ENCODE results near the gene NDUFAF2.

Gene NDUFAF2

GRCh38 chr5:60958088-60958487 is 13.1 kb downstream of the NDUFAF2 start:
- CTCF ChIA-PET: interaction anchor here (0.6 to 1.9 kb wide), 5 partner anchors 9 to 700 kb away, joined by 3 to 8 read pairs (median 5); no protein-coding TSS in a partner anchor

GRCh38 chr5:60958712-60959111 is 13.7 kb downstream of the NDUFAF2 start:
- no peaks in the 10 kb centered on the region; the same call in 1 of the 2 replicates for H3K9me3 ChIP-seq (ENCODE audit: control insufficient read depth, insufficient read depth, low read depth, low read length)

More at GRCh38 chr5:60958088-60958487, 13.1 kb downstream of the NDUFAF2 start:
- Histone ChIP-seq H3K4me1 (ENCODE audit: control insufficient read depth, insufficient read depth, low read length) (no peaks in the 10 kb centered on the region), H3K4me3 (ENCODE audit: low read depth, low read length) (no peak overlapping the region), H3K27ac (ENCODE audit: extremely low read depth, low read depth, low read length) (no peak overlapping the region), H3K36me3 (ENCODE audit: control insufficient read depth in 2 of 2, insufficient read depth in 1 of 2, low read length in 2 of 2) (no peaks in the 10 kb centered on the region), H3K9me3 (ENCODE audit: control insufficient read depth, insufficient read depth, low read depth, low read length) (no peaks in the 10 kb centered on the region; the same call in 1 of the 2 replicates)
- POLR2A ChIA-PET: no interaction called here
- no peak for TF ChIP-seq ZNF19 (tag by site-specific recombination; IDR thresholded peaks at IDR 0.05; ENCODE audit: low read depth)
- no peak for TF ChIP-seq GLIS2 (tag by site-specific recombination; IDR thresholded peaks at IDR 0.05)
- no peak for TF ChIP-seq ZIC2 (tag by site-specific recombination; IDR thresholded peaks at IDR 0.05)
- TF ChIP-seq ZNF843 (tag by site-specific recombination; IDR thresholded peaks at IDR 0.05): no peak
- no peak for TF ChIP-seq ZBTB17 (tag by site-specific recombination; IDR thresholded peaks at IDR 0.05)
- TF ChIP-seq ZNF169 (tag by site-specific recombination; IDR thresholded peaks at IDR 0.05): no peak
- no peak for TF ChIP-seq ZNF549 (tag by site-specific recombination; IDR thresholded peaks at IDR 0.05)
- no peak for TF ChIP-seq GFI1B (tag by site-specific recombination; IDR thresholded peaks at IDR 0.05)
- no peak for TF ChIP-seq ZNF623 (tag by site-specific recombination; IDR thresholded peaks at IDR 0.05)

GRCh38 chr5:60959156-60959555 is 14.2 kb downstream of the NDUFAF2 start:
- Histone ChIP-seq H3K4me1 (ENCODE audit: control insufficient read depth, insufficient read depth, low read length) (no peaks in the 10 kb centered on the region), H3K36me3 (ENCODE audit: control insufficient read depth in 2 of 2, insufficient read depth in 1 of 2, low read length in 2 of 2) (no peaks in the 10 kb centered on the region), H3K27ac (ENCODE audit: extremely low read depth, low read depth, low read length) (no peak overlapping the region), H3K9me3 (ENCODE audit: control insufficient read depth, insufficient read depth, low read depth, low read length) (no peaks in the 10 kb centered on the region; the same call in 1 of the 2 replicates), H3K4me3 (ENCODE audit: low read depth, low read length) (no peak overlapping the region)
- TF ChIP-seq ZNF768 (tag by site-specific recombination; IDR thresholded peaks at IDR 0.05) (no peak), ZNF658 (tag by site-specific recombination; IDR thresholded peaks at IDR 0.05) (no peak), EGR2 (tag by site-specific recombination; IDR thresholded peaks at IDR 0.05; ENCODE audit: low read depth) (no peak), ZNF155 (tag by site-specific recombination; IDR thresholded peaks at IDR 0.05) (no peak), ZNF654 (tag by site-specific recombination; IDR thresholded peaks at IDR 0.05; ENCODE audit: low read depth) (peak; percentile 62), ZNF645 (tag by site-specific recombination; IDR thresholded peaks at IDR 0.05) (no peak), ZNF362 (tag by site-specific recombination; IDR thresholded peaks at IDR 0.05) (peak; percentile 68; the same call in 1 of the 2 replicates), HOXD13 (CRISPR knock-in tag; IDR thresholded peaks at IDR 0.05; ENCODE audit: borderline replicate concordance) (no peak), ELK4 (IDR thresholded peaks at IDR 0.05; ENCODE audit: borderline replicate concordance, low read depth, low read length) (no peak), ZNF2 (tag by site-specific recombination; IDR thresholded peaks at IDR 0.05) (no peak)
- ChIA-PET POLR2A (no interaction called here), CTCF (interaction anchor here (0.6 to 1.9 kb wide), 14 partner anchors 8 to 1530 kb away, joined by 3 to 11 read pairs (median 4); no protein-coding TSS in a partner anchor)

More at GRCh38 chr5:60958712-60959111, 13.7 kb downstream of the NDUFAF2 start:
- ChIA-PET POLR2A (no interaction called here), CTCF (interaction anchor here (0.6 to 1.9 kb wide), 11 partner anchors 8 to 975 kb away, joined by 3 to 11 read pairs (median 3); no protein-coding TSS in a partner anchor)
- no peak overlapping the region for H3K4me3 ChIP-seq (ENCODE audit: low read depth, low read length)
- no peaks in the 10 kb centered on the region for H3K36me3 ChIP-seq (ENCODE audit: control insufficient read depth in 2 of 2, insufficient read depth in 1 of 2, low read length in 2 of 2)
- no peak overlapping the region for H3K27ac ChIP-seq (ENCODE audit: extremely low read depth, low read depth, low read length)
- no peak for TF ChIP-seq TRIM28 (IDR thresholded peaks at IDR 0.05; ENCODE audit: borderline replicate concordance, low read length)
- TF ChIP-seq ZNF221 (tag by site-specific recombination; IDR thresholded peaks at IDR 0.05; ENCODE audit: borderline replicate concordance): no peak
- TF ChIP-seq ZNF621 (tag by site-specific recombination; IDR thresholded peaks at IDR 0.05): no peak
- no peaks in the 10 kb centered on the region for H3K4me1 ChIP-seq (ENCODE audit: control insufficient read depth, insufficient read depth, low read length)

Data from HEK293 (cell line).